Body of pancreas (tissue), 4 donors: Measurements from ENCODE around the gene OR8K5. TPM values are rescaled to one million over a fixed set of nuclear protein-coding genes. Genes with fewer than 3 reads are reported as not detected.

Source experiments
- ATAC-seq: fragments of 150-250 bp; one replicate; pipeline ENCODE4 v1.9.1; 2016
- DNase-seq, 4 donors: peaks; one replicate each; pipeline ENCODE4 v3.0.0-alpha.2; 2019
- H3K27ac ChIP-seq, 4 donors: fragments of 200-600 bp; sonication (generic); 1 replicate in 3 of 4; 2 replicates in 1 of 4; pipeline versions ENCODE4 v1.5.1 to v1.6.1; 2016 to 2019; ENCODE audit warnings: mild to moderate bottlenecking in 1 of 4, mixed read lengths in 1 of 4, moderate library complexity in 1 of 4
- H3K27me3 ChIP-seq, 2 donors: fragments of 200-600 bp; sonication (generic); one replicate each; pipeline ENCODE4 v1.6.0; 2016; ENCODE audit warnings: mild to moderate bottlenecking in 1 of 2
- H3K36me3 ChIP-seq, 2 donors: fragments of 200-600 bp; sonication (generic); replicated peaks in 1 of 2; 2 replicates each; pipeline ENCODE4 v1.5.1; 2016; ENCODE audit warnings: low read depth in 2 of 2; ENCODE audit not compliant: insufficient read depth in 1 of 2
- H3K4me1 ChIP-seq: fragments of 200-600 bp; sonication (generic); one replicate; pipeline ENCODE4 v1.6.0; 2016
- H3K4me3 ChIP-seq, 2 donors: fragments of 200-600 bp; sonication (generic); 1 replicate in 1 of 2; 2 replicates in 1 of 2; pipeline ENCODE4 v1.5.1; 2016 to 2019
- H3K9me3 ChIP-seq, 3 donors: fragments of 200-600 bp; sonication (generic); 1 replicate in 2 of 3; 2 replicates in 1 of 3; pipeline ENCODE4 v1.5.1; 2016
- CTCF ChIP-seq, 7 experiments: fragments of 450-650 bp in 4 of 7; fragments of 200-600 bp in 3 of 7; sonication (generic) in 3 of 7; IDR thresholded peaks; one replicate each; pipeline ENCODE4 v1.5.1; 2016 to 2019; ENCODE audit warnings: antibody characterized with exemption in 7 of 7
- POLR2A ChIP-seq, 3 donors: fragments of 450-650 bp; IDR thresholded peaks; one replicate each; pipeline ENCODE4 v1.6.1; 2016; ENCODE audit warnings: antibody characterized with exemption in 3 of 3, mild to moderate bottlenecking in 2 of 3
- WGBS, 2 donors: methylation state at CpG; one replicate each; pipeline ENCODE4 v1.1.5; 2017; 5-methylcytosine and 5-hydroxymethylcytosine counted together
- intact Hi-C: fragments of 100-400 bp; cut with DNase I; formaldehyde crosslinking; loops from one replicate; pipeline ENCODE4 v1.15.1; 2023
- total RNA-seq, 2 donors: library from RNA; depleted of rRNA; stranded (reverse); fragments of >200 nt; gene quantifications; one replicate each; pipeline ENCODE4 v1.1.0, GENCODE V29; 2016

Gene OR8K5
- total RNA-seq, 2 donors from 2014 or later = not detected

GRCh38 chr11:56188602-56189001 is 28.5 kb upstream of the OR8K5 start:
- H3K4me3 ChIP-seq = no peak overlapping the region
- no peaks in the 10 kb centered on the region for H3K27me3 ChIP-seq
- TF ChIP-seq CTCF (IDR thresholded peaks at IDR 0.05) = no peak
- no peak for TF ChIP-seq POLR2A (IDR thresholded peaks at IDR 0.05)
- 57 to 74% methylated on average over 3 of the region's 3 CpGs for WGBS, 2 donors
- H3K9me3 ChIP-seq = no peaks in the 10 kb centered on the region
- no peaks in the 10 kb centered on the region for H3K4me1 ChIP-seq
- no peak for ATAC-seq
- H3K36me3 ChIP-seq = no peaks in the 10 kb centered on the region
- no peak for DNase-seq
- intact Hi-C loops = no loop called here
- no peak overlapping the region for H3K27ac ChIP-seq

GRCh38 chr11:56183459-56183858 is 23.3 kb upstream of the OR8K5 start:
- DNase-seq (no peak), ATAC-seq (no peak)
- TF ChIP-seq POLR2A (IDR thresholded peaks at IDR 0.05) = no peak
- no peak for TF ChIP-seq CTCF (IDR thresholded peaks at IDR 0.05)
- no peaks in the 10 kb centered on the region for H3K36me3 ChIP-seq
- H3K27ac ChIP-seq = no peak overlapping the region
- intact Hi-C loops = no loop called here
- no peaks in the 10 kb centered on the region for H3K4me1 ChIP-seq
- no peak overlapping the region for H3K4me3 ChIP-seq
- H3K27me3 ChIP-seq = no peaks in the 10 kb centered on the region
- no peaks in the 10 kb centered on the region for H3K9me3 ChIP-seq

DNA sequence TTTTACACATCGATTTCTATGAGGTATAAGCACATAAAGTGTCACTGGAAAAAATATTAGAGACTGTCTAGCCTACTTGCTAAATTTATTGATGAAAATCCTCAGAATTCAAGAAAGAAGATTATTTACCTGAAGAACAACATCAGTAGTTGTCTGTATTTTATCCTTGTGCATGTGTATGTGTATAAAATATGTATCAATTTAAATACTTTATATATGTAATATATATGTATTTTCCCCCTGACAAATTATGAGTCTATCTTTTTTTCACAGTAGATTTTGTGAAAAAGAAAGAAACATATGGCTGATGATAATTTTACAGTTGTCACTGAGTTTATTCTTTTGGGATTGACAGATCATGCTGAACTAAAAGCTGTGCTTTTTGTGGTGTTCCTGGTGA is 16.2 kb upstream of the OR8K5 start, which contains the start of gene OR5J2:
Gene OR5J2, plus strand, starts transcription at position 301 of the 400 bp plus-strand sequence. Its CDS starts 0 bp downstream, at position 301.
- H3K27ac ChIP-seq = no peak within 1 kb of the TSS
- no peaks in the 10 kb centered on the region for H3K36me3 ChIP-seq
- no peak for TF ChIP-seq POLR2A (IDR thresholded peaks at IDR 0.05)
- no peak for DNase-seq
- ATAC-seq = no peak
- intact Hi-C loops = no loop called here
- H3K9me3 ChIP-seq = no peaks in the 10 kb centered on the region
- no peak within 1 kb of the TSS for H3K4me3 ChIP-seq
- H3K4me1 ChIP-seq = no peaks in the 10 kb centered on the region
- WGBS, 2 donors = 52 to 58% methylated on average over 1 of the region's 1 CpG
- H3K27me3 ChIP-seq = no peaks in the 10 kb centered on the region

DNA sequence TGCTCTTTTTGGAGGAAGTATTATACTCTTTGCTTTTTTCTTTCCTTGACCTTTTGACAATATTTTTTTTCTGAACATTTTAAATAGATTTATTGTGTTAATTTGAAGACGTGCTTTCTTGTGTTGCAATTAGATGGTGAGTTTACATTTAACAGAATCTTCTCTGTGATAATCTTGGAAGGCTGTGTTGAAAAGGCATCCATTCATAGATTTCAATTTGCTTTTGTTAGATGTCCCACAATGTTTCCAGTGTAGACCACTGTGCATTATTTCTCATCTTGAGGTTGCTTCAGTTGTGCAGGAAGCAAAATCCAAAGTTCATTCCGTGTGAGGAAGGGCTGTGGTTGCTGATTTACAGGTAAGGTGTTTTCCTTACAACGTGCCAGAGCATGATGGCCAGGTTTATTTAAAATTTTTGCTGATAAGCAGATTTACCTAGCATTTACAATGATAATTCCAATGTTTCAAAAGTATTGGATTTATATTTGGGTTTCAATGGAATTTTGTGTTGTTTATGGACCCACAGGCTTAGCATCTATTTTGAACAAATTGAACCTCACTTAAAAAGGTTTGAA is 12.2 kb upstream of the OR8K5 start:
- WGBS, 2 donors = 10 to 16% methylated on average over 3 of the region's 3 CpGs
- no peak for TF ChIP-seq POLR2A (IDR thresholded peaks at IDR 0.05)
- TF ChIP-seq CTCF (IDR thresholded peaks at IDR 0.05) = no peak
- H3K36me3 ChIP-seq = no peaks in the 10 kb centered on the region
- ATAC-seq (no peak), DNase-seq (no peak)
- no peaks in the 10 kb centered on the region for H3K4me1 ChIP-seq
- intact Hi-C loops = no loop called here
- no peak overlapping the region for H3K27ac ChIP-seq
- H3K9me3 ChIP-seq = no peaks in the 10 kb centered on the region
- no peaks in the 10 kb centered on the region for H3K27me3 ChIP-seq
- H3K4me3 ChIP-seq = no peak overlapping the region

DNA sequence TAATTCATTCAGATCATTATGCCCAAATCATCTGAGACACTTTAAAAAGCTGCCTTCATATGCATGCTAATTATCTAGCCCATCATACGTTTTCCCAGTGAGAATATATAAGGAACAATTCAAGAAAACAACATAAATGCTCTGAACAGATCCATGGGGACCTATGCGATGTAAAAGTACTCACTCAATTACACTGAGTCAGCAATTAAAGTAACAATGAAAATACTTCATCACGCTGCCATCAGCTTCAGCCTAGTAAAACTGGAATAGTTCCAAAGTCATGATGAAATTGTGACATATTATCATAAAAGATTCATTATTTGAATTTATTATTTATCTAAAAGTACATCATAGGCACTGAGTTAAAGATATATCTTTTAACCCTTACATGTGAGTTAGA is 3.7 kb upstream of the OR8K5 start:
- WGBS, 2 donors = 56 to 61% methylated on average over 3 of the region's 3 CpGs
- Histone ChIP-seq H3K27me3 (no peaks in the 10 kb centered on the region), H3K9me3 (no peaks in the 10 kb centered on the region), H3K4me3 (no peak overlapping the region), H3K4me1 (no peaks in the 10 kb centered on the region), H3K36me3 (no peaks in the 10 kb centered on the region), H3K27ac (no peak overlapping the region)
- DNase-seq = no peak
- TF ChIP-seq POLR2A (IDR thresholded peaks at IDR 0.05) = no peak
- no peak for TF ChIP-seq CTCF (IDR thresholded peaks at IDR 0.05)
- no peak for ATAC-seq
- intact Hi-C loops = no loop called here
